ENCODE results near the gene KIF3C.
"Not testable (repeated sequence)": the region's sequence is repeated elsewhere in the genome, so short reads cannot be mapped to it uniquely, and the experiment has no call there.

Gene KIF3C

DNA sequence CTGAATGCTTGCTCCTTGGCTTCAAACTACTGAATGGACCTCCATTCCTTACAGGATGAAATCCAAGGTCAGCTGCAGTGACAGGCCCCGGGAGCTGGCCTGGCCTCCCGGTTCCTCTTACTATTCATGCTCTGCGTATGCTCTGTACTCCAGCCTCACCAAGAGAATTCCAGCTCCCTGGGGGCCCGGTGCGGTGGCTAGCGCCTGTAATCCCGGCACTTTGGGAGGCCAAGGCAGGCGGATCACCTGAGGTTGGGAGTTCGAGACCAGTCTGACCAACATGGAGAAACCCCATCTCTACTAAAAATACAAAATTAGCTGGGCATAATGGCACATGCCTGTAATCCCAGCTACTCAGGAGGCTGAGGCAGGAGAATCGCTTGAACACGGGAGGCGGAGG lies 23.7 kb downstream of the KIF3C start:
- DNase-seq = not testable (repeated sequence)

GRCh38 chr2:25957743-25958142 lies 24.6 kb downstream of the KIF3C start:
- no peak for DNase-seq

- no peak for DNase-seq
Observed at GRCh38 chr2:25955869-25956535, 26.3 kb downstream of the KIF3C start.

DNA sequence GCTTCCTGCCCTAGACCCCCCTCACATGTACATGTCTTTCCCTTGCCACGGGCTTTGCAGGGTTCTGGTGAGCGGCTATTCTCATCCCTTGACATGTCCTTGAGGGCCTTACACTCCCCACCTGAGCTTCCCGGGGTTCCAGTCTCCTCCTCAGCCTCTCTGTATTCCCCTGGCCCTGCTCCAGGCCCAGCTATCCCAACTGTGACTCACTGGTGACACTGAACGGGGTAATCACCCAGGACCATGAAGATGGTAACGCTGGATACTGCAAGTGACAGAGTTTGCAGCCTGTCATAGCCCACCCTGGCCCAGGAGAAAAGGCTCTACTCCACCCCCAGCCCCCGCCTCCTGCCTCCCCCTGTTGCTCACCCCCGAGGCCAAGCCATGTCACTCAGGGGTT lies 27.3 kb downstream of the KIF3C start:
- no peak for DNase-seq

GRCh38 chr2:25954199-25954752 lies 28.0 kb downstream of the KIF3C start:
- DNase-seq = no peak

- peak; percentile 71 for DNase-seq
Observed at GRCh38 chr2:25951071-25951547, 31.2 kb downstream of the KIF3C start.

DNA sequence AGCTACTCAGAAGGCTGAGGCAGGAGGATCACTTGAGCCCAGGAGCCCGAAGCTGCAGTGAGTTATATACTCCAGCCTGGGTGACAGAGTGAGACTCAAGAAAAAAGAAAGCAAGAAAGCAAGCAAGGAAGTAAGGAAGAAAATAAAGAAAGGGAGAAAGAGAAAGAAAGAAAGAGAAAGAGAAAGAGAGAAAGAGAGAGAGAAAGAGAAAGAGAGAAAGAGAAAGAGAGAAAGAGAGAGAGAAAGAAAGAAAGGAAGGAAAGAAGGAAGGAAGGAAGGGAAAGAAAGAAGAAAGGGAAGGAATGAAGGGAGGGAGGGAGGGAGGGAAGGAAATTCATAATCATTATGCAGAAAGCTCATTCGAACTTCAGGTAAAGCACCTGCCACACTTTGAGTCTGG lies 33.9 kb downstream of the KIF3C start:
- no peak for DNase-seq

GRCh38 chr2:25941042-25941441 lies 41.3 kb downstream of the KIF3C start:
- DNase-seq = no peak

DNA sequence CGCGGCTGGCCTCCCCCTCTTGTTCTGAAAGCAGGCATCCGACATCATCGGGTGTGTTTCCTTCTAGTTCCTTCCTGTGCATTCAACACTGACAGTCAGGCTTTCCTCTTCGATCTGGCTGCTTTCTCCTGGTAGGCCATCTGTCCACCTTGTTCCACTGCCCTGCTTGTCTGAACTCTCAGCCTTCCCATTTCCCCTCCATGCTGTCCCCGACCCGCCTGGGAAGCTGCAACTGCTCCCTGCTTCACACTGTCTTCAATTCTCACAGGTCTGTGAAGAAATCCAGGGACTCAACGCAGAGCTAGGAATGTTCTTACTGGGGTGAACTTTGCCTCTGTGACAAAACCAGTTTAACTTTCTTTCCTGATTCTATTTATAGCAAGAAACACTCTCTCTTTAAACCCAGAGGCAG lies 43.0 kb downstream of the KIF3C start:
- DNase-seq = no peak

DNA sequence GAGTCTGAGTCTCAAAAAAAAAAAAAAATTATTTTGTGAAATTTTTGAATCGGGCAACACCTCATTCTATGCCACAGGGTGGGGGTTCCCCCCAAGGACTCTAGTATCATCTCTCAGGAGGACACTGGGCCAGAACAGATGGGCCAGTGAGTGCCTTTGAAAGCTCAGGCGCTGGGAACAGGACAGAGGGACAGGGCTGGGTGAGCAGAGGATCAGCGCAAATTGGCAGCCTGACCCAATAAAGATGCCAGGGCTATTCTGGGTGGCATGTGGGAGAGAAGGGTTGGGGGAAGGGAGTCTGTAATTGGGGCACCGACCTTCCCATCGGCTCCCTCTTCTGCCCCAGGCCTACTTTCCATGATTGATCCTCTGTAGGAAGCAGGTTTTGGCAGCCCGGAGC lies 44.0 kb downstream of the KIF3C start:
- no peak for DNase-seq

DNA sequence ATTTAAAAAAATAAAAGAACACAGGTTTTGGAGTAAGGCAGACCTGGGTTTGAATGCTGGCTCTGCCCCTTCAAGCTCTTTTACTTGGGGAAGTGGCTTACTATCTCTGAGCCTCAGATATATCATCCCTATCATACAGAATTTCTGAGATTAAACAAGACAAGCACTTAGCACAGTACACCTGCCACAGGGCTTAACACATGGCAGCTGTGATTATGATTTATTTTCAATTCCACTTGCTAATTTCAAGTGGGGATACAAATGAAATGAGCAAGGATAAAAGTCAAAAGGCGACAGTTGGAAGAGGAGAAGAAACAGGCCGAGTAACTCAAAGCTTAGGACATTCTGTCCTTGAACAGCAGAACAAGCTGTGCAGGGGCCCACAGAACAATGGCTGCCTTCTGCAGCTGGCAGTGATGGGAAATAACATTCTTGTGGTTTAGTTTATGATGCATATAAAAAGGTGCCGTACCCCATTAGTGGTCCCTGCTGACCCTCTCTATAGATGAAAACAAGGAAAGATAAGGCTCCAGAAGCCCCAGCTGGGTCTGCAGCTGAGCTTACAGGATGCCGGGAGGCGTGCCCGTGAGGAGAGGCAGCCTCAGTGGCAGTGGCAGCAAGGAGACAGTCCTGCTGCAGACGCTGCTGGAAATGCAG lies 45.3 kb downstream of the KIF3C start:
- no peak for DNase-seq

DNA sequence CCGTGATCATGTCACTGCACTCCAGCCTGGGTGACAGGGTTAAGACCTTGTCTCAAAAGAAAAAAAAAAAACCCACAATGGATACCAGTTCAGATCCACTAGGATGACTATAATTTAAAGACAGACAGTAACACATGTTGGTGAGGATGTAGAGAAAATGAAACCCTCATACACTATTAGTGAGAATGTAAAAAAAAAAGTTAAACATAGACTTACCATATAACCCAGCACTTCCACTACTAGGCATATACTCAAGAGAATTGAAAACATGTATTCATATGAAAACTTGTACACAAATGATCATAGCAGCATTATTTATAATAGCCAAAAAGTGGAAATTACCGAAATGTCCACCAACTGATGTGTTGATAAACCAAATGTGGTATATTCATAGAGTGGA lies 48.7 kb downstream of the KIF3C start:
- DNase-seq = no peak

DNA sequence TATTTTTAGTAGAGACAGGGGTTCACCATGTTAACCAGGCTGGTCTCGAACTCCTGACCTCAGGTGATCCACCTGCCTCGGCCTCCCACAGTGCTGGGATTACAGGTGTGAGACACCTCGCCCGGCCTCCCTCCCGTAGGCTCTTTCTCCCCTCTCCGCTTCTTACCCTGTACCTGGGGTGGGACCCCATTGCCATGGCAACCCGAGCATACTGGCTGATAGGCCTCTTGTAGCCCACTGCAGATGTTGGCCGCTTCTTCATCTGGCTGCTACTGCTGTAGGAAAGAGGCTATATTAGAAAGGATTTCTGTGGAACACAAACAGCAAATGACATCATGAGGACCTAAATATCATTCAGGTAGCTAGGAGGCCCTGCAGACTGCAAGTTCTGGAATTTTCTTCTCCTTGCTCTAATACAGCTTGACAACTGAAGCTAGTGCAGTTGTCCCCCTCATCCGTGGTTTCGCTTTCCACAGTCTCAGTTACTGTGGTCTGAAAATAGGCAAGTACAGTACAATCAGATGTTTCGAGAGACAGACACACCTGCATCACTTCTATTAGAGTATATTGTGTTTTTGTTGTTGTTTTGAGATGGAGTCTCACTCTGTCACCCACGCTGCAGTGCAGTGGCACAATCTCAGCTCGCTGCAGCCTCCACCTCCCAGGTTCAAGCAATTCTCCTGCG lies 52.4 kb downstream of the KIF3C start:
- DNase-seq = no peak

DNA sequence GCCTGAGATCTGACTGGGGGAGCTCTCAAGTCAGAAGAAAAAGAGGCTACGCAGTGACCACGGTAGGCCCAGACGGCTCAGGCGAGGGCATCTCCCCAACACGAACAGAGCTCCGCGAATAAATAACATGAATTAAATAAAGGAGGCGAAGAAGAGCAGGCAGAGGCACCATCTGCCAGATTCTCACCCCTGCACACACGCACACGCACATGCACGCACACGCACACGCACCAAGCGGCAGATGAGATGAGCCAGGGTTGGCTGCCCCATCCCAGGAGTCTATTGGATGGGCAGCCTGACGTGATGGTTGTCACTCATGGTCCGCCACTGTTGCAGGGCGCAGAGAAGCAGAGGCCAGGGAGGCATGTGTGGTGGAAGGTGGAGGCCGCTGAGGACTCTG lies 53.6 kb downstream of the KIF3C start:
- no peak for DNase-seq

DNA sequence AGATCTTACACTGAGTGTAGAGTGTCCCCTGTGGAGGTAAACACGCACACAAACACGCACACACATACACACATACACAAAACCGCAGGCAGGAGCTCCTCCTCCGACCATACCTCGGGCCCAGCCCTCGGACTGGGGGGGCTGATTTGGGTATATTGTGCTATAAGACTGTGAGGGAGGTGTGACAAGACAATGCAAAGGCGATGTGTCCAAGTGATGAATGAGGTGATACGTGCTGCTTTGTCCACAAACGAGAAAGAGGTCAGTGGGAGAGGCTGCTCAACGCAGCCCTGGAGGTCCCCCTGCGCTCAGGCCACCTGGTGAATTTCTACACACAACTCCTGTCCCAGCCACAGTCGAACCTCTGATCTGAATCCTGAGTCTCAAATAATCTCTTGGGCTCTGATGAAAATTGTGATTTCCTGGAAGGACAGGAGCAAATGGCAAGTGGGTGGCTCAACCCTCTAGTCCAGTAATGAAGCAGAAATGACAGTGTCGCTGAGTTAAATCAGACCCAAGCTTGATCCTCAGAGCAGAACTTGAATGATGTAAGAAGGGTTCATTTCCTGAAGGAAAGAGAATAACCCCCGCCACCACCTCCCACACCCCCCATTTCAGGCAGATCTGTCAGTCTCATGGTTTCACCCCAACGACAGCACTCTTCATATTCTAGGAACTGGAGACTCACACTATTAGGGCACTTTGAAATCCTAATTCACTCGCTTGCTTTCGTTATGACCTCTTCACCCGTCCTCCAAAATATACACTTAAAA lies 55.1 kb downstream of the KIF3C start:
- DNase-seq = peak; percentile 51

GRCh38 chr2:25922501-25922900 lies 59.8 kb downstream of the KIF3C start:
- DNase-seq = no peak

DNA sequence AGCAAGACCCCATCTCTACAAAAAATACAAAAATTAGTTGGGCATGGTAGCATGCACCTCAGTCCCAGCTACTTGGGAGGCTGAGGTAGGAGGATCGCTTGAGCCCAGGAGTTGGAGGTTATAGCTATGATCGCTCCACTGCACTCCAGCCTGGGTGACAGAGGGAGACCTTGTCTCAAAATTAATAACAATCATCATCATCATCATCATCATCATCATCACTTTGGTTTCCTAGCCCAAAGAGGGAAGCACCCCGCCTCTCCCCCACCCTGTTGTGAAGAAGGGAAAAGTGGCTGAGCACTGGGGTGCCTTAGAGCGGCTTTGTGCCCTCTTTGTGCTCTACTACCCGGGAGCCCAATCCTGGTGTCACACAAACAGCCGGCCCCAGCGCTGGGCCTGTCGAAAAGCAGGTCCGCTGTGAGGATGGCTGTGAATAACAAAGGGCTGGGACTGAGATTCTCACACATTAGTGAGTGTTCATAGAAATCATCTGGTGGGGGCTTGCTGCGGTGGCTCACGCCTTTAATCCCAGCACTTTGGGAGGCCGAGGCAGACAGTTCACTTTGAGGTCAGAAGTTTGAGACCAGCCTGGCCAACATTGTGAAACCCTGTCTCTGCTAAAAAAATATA lies 61.4 kb downstream of the KIF3C start:
- DNase-seq = no peak

DNA sequence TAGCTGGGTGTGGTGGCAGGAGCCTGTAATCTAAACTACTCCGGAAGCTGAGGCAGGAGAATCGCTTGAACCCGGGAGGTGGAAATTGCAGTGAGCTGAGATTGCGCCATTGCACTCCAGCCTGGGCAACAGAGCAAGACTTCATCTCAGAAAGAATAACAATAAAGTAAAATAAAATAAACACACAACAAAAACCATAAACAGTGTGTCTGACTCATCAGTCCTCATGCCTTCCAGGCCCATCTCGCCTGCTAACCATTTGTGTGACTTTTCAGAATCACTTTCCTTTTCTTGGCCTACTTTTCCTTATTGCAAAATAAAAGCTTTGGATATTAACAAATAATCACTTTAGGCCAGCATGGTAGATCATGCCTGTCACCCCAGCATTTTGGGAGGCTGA lies 62.0 kb downstream of the KIF3C start:
- DNase-seq = peak; percentile 55

DNA sequence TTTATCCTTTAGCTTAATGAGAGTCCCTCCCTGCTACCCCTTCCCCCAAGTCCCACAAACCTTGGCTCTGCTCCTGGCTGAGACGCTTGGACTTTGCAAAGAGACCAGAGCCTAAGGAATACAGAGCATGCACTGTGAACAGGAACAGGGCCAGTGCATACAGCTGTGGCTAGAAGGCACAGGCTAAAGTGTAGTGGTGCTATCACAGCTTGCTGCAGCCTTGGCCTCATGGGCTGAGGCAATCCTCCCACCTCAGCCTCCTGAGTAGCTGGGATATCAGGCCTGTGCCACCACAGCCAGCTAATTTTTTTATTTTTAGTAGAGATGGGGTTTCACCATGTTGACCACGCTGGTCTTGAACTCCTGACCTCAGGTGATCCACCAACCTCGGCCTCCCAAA lies 64.5 kb downstream of the KIF3C start:
- DNase-seq = no peak

GRCh38 chr2:25917411-25917810 lies 64.9 kb downstream of the KIF3C start:
- not testable (repeated sequence) for DNase-seq

DNA sequence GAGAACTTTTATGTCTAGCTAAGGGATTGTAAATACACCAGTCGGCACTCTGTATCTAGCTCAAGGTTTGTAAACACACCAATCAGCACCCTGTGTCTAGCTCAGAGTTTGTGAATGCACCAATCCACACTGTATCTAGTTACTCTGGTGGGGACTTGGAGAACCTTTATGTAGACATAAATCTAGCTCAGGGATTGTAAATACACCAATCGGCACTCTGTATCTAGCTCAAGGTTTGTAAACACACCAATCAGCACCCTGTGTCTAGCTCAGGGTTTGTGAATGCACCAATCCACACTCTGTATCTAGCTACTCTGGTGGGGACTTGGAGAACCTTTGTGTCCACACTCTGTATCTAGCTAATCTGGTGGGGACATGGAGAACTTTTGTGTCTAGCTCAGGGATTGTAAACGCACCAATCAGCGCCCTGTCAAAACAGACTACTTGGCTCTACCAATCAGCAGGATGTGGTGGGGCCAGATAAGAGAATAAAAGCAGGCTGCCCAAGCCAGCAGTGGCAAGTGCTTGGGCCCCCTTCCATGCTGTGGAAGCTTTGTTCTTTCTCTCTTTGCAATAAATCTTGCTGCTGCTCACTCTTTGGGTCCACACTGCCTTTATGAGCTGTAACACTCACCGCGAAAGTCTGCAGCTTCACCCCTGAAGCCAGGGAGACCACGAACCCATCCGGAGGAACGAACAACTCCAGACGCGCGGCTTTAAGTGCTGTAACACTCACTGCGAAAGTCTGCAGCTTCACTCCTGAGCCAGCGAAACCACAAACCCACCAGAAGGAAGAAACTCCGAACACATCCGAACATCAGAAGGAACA lies 66.1 kb downstream of the KIF3C start:
- not testable (repeated sequence) for DNase-seq

DNA sequence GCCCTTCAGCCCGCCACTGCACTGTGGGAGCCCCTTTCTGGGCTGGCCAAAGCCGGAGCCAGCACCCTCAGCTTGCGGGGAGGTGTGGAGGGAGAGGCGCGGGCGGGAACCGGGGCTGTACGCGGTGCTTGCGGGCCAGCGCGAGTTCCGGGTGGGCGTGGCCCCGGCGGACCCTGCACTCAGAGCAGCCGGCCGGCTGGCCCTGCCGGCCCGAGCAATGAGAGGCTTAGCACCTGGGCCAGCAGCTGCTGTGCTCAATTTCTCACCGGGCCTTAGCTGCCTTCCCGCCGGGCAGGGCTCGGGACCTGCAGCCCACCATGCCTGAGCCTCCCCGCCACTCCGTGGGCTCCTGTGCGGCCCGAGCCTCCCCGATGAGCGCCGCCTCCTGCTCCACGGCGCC lies 66.9 kb downstream of the KIF3C start:
- not testable (repeated sequence) for DNase-seq

Data from inflammatory macrophage treated with lipopolysaccharide for 4 hours (primary cell).